Esophagus muscularis mucosa (tissue), 4 donors: Measurements from ENCODE around the gene PAK4.

Experiments
- CTCF ChIP-seq, 3 experiments: fragments of 200-600 bp in 2 of 3; fragments of 450-650 bp in 1 of 3; sonication (generic) in 2 of 3; IDR thresholded peaks; one replicate each; pipeline ENCODE4 v1.5.1; 2017 to 2019; ENCODE audit warnings: antibody characterized with exemption in 3 of 3, mild to moderate bottlenecking in 2 of 3, moderate library complexity in 1 of 3
- EP300 ChIP-seq: sonication (generic); formaldehyde crosslinking; IDR thresholded peaks from one replicate; pipeline ENCODE4 v1.6.1; 2017; ENCODE audit warnings: antibody characterized with exemption
- POLR2A ChIP-seq: fragments of 450-650 bp; IDR thresholded peaks from one replicate; pipeline ENCODE4 v1.6.1; 2017; ENCODE audit warnings: antibody characterized with exemption, moderate library complexity, mild to moderate bottlenecking, low read depth

- TF ChIP-seq CTCF (IDR thresholded peaks at IDR 0.05) (no peak), POLR2A (no peak), EP300 (no peak)
Measured at GRCh38 chr19:39139971-39140453, 14.4 kb downstream of the PAK4 start.
